Measurements from ENCODE around the gene OXNAD1.
"Not testable (repeated sequence)": the region's sequence is repeated elsewhere in the genome, so short reads cannot be mapped to it uniquely, and the experiment has no call there.

The OXNAD1 gene

DNA sequence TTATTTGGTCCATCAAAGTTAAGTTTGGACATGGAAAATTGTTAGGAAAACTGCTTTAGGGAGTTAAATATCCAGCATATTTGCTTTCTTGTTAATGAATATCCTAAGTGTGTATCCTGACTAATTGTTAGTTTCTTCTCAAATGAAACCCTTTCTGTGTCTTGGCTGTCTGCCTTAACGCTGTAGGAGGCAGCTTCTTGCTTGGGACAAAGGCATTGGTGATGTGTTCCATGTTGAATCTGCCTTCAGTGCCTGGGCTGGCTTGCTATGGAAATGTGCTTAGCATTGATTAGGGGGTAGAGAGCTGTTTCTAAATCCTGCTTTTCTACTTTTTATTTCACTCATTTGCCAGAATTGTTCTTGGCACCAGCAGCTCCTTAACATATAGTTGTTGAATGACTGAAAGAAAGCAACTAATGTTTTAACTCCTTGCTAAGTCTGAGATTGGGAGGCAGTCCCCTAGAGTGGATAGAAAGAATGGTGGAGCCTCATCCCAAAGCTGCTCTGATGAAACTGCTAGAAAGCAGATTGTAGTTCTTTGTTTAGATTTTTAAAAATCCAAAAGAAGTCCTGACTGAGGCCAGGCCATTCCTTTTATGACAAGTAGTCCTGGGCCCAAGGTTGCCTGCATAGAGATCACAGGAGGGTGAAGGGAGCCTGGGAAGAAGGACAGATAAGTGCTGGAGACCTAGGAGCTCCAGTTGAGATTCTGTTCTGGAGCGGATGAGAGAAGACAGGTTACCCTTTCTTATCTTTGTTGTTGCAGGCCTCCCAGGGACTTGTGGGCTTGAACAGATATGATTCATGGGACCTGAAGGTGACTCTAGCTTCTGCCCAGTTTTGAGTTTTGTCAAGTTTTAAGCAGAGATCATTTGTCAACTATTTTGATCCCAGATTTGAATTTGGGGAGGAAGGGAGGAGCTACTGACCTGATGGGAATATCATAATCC, 39.3 kb downstream of the OXNAD1 start:
- no peak for DNase-seq

- peak; percentile 62 to 64 for DNase-seq
Observed at GRCh38 chr3:16305111-16305541, 40.1 kb downstream of the OXNAD1 start.

DNA sequence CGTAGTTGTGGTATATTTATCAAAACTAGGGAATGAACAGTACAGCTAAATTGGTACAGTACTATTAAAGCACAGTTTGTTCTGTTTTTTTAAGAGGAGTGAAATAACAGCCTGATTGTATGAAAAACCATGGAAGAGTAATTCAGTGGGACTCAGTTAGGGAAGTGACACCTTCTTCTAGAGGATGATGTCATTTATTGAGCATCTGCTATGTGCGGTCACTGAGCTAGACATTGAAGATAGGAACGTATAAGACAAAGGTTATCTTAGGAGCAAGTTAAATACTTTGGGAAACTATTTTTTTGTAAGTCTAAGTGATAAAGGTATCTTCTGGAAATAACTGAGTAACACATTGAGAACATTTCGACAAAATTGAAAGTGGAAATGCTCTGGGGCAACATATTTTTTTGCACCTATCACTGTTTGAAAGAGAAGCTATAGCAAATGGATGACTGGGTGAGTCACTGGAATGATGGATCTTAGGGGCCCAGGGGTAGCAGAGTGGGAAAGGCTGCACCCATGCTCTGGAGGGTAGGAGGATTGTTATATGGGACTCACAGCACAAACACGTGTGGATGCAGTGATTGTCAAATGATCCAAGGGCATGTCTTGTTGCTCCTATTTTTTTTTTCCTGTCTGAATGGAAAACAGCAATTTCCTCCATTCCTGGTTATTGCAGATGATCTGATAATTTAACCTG, 43.0 kb downstream of the OXNAD1 start:
- no peak for DNase-seq

- DNase-seq, result no peak
Observed at GRCh38 chr3:16308727-16309126, 43.7 kb downstream of the OXNAD1 start.

DNA sequence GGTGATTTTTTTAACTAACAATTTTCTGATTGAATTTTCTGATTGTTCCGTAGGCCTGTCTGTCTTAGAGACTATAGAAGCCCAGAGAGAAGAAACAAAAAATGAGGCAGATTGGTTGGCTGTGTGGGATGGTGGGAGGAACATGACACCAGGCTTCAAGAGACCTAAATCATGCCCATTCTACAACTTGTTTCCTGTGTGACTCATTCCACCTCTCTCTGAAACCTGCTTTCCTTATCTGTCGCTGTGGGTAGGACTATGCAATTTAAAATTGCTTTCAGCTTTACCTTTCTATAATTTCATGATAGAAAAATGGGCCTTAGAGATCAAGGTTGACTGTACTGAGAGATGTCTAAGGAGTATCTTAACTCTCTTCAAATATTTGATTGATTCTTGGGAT, 44.5 kb downstream of the OXNAD1 start:
- peak; percentile 62 for DNase-seq

DNA sequence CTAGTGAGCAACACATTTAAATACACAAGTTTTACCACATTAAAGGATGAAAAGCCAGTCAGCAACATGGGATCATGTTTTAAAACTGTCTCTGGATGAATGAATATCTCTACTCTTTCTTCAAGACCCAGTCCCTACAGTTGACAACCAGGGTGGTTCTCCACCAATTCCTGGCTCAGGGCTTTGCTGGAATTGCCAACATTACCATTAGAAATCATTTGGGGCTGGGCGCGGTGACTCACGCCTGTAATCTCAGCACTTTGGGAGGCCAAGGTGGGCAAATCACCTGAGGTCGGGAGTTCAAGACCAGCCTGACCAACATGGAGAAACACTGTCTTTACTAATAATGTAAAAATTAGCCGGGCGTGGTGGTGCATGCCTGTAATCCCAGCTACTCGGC, 45.5 kb downstream of the OXNAD1 start:
- not testable (repeated sequence) for DNase-seq

DNA sequence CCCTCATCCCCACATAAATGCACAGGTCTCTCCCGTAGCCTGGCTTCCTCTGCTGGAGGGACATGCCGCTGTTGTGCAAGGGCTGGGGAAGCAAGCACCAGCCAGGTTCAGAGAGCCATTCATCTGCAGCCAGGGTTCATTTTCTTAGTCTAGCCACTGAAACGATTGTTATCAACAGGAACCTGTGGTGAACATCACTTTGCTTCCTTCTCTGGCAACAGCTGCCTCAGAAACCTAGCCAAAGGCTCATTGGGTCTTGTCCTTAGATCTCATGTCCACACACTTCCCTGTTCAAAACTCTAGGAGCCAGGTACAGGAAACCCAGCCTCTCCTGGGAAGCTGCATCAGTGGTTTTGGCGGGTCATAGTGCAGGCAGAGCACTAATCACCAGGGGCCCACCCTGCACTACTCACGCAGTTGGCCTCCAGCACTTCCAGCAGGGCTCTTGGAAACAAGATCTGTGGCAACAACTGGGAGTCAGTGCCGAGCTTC, 47.0 kb downstream of the OXNAD1 start:
- DNase-seq, result peak in 1 of 2 donors; percentile 31

- no peak for DNase-seq
Observed at GRCh38 chr3:16313886-16314645, 49.1 kb downstream of the OXNAD1 start.

DNA sequence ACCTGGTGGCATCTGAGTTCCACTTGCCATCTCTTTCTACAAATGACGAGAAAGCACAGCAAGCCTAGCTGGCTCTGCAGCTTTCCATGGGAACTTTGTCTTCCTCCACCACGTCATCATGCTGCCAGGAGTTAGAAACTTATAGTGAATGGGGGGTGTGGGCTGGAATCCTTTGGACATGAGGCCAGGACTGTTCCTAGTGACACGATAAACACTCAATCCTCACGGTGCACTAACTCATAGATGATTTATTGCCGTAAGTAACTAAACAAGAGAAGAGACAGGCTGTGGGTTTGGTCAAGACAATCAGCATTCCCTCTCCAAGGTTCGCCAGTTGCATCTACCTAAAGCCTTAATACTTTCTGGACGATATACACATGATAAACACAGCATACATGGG, 50.6 kb downstream of the OXNAD1 start:
- no peak for DNase-seq

DNA sequence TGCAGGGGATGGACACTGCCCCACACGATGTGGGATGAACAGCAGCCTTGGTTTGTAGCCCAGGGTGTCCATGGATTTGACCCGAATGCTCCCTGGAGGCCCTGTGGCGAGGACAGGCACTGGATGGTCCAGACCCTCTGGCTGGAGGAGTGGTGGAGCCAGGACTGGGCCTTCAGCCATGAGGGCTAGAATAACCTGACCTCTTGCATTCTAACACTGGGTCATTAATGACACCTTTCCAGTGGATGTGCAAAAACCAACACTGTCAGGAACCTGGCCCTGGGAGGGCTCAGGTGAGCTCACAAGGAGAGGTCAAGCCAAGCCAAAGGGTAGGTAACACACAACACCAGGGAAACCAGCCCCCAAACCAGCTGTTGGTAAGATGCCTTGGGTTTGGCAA, 51.4 kb downstream of the OXNAD1 start:
- no peak for DNase-seq

GRCh38 chr3:16316847-16317560, 52.0 kb downstream of the OXNAD1 start:
- no peak for DNase-seq

- DNase-seq, result no peak
Observed at GRCh38 chr3:16317561-16317945, 52.5 kb downstream of the OXNAD1 start.

GRCh38 chr3:16318176-16318575, 53.2 kb downstream of the OXNAD1 start:
- no peak for DNase-seq

GRCh38 chr3:16319307-16319706, 54.3 kb downstream of the OXNAD1 start:
- peak; percentile 90 to 91 for DNase-seq

- no peak for DNase-seq
Observed at GRCh38 chr3:16319723-16320122, 54.7 kb downstream of the OXNAD1 start.

DNA sequence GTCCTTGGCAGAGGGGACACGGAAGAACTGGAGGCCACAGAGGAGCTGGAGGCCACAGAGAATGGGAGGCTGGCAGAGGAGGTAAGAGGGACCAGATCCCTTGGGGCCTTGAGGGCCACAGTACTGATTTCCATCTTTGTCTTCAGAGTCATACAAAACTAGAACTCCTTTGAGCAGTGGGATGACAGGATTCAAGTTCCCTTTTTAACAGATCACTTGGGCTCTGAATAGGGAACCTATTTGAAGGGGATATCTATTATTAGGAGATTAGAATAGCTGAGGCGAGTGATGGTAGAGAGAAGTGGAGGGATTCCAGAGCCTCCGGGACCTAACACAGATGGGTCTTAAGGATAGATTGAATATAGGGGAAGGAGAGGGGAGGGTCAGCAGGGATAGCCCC, 55.7 kb downstream of the OXNAD1 start:
- DNase-seq, result no peak

DNA sequence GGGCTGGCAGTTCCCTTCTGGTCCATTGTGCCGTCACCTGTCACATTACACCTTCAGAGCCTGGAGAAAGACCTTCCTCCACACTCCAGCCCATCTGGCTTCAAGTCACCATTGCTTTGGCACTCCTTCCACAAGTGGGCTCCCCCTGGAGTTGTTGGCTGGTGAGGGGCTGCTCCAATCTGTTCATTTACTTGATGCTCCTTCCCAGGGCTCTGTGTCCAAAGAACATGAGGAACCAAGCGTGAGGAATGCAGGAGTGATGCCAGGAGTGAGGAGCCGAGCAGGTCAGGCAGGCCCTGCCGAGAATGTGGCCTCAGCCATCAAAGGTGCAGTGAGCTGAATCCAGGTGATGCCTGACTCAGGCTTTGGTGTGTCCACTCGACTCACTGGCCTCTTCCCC, 57.2 kb downstream of the OXNAD1 start:
- DNase-seq, result no peak

DNA sequence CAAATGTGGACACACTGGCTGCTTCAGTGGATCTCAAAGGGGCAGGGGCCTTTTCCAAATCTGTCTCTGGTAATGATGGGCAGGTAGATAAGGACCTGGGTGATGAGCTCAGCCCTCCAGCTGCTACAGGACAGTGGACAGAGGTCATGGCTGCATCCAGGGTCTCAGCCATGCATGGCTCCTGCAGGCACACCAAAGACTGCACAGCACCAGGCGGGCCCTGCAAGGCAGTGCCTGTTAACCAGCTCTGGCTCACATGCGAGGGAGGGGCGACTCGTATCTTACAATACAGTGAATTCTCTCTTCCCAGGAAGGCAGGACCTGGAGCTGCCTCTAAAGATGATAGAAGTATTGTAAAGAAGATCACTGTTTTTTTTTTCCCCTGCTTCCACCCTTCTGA, 58.7 kb downstream of the OXNAD1 start:
- no peak for DNase-seq

DNA sequence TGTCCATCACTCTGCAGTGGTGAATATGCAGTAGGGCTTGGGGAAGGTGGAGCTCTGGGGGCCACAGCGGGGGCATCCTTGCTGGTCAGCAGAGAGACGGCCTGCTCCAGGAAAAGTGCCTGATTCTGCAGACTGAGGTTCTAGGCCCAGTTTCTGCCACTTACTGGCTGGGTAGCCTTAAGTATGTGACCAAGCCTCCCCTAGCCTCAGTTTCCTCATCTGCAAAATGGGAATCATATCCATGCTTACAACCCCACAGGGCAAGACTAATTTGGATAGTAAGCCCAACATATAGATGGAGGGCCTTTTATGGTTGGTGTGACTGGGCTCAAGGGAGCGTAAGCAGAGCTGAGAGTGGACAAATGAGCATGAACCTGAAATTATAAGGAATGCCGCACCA, 60.8 kb downstream of the OXNAD1 start:
- DNase-seq, result no peak

DNA sequence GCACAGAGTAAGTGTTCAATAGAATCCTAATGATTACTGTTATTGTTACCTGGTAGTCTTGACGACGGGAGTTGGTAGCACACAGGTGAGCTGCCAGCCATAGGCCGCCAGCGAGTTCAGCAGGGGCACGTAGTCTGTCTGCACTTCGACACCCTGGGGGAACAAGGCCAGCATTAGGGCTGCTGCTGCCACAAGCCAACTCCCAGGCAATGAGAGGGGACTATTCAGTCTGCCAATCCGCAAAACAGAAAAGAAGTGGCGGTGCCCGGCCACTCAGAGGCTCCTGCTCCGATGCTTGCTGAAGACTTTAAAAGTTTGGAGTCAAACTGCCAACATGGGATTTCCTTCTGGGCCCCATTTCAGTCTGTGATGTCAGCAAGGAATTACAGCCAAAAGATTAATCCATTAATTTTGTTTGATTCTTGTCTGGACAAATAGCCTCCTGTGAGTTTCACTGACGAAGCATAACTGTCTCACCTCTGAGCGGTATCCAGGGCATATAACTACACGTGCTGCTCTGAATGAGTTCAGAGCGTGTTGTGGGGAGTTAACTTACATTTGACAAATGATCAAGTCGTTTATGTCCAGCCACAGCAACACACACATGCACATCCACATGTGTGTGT, 61.8 kb downstream of the OXNAD1 start:
- no peak for DNase-seq

- DNase-seq, result no peak
Observed at GRCh38 chr3:16328124-16328523, 63.1 kb downstream of the OXNAD1 start.

Data from activated CD4-positive, alpha-beta T cell treated with anti-CD3 and anti-CD28 coated beads for 4 hours (primary cell).